AG04449 (cell line): ENCODE measurements around the gene GNB1.

Experiments used
- CTCF ChIA-PET: fragments of 350-600 bp; formaldehyde crosslinking; extraction: SDS; loops from one replicate; lab custom pipeline; 2021; ENCODE audit warnings: antibody characterized with exemption; lab: Yijun Ruan, JAX
- POLR2A ChIA-PET: fragments of 400-600, 350-600 bp; formaldehyde crosslinking; extraction: SDS; loops from one replicate; lab custom pipeline; 2020; ENCODE audit warnings: antibody characterized with exemption, inconsistent platforms; lab: Yijun Ruan, JAX
- DNase-seq: peaks from one replicate; pipeline ENCODE4 v3.0.0-alpha.2; 2010; ENCODE audit warnings: low read depth, low spot score
- H3K4me3 ChIP-seq: 2 replicates; pipeline ENCODE4 v1.5.1; 2011; ENCODE audit warnings: low read depth, mild to moderate bottlenecking, control low read depth, low read length
- CTCF ChIP-seq: IDR thresholded peaks from one replicate; pipeline ENCODE4 v1.5.1; 2011; ENCODE audit warnings: mild to moderate bottlenecking, moderate library complexity, low read length, control low read depth, inconsistent platforms; ENCODE audit not compliant: insufficient read depth; ENCODE audit errors: missing control alignments

GNB1 gene

GRCh38 chr1:1927751-1928150, 36.9 kb upstream of the GNB1 start:
- no peak for DNase-seq
- no peak for TF ChIP-seq CTCF
- CTCF ChIA-PET: no interaction called here
- POLR2A ChIA-PET: no interaction called here
- H3K4me3 ChIP-seq: no peak overlapping the region

GRCh38 chr1:1926886-1927660, 36.2 kb upstream of the GNB1 start:
- no peak for TF ChIP-seq CTCF
- ChIA-PET POLR2A (no interaction called here), CTCF (no interaction called here)
- no peak overlapping the region for H3K4me3 ChIP-seq
- DNase-seq: no peak

GRCh38 chr1:1926346-1926811, 35.5 kb upstream of the GNB1 start:
- CTCF ChIA-PET: no interaction called here
- H3K4me3 ChIP-seq: no peak overlapping the region
- no peak for TF ChIP-seq CTCF
- DNase-seq: no peak
- POLR2A ChIA-PET: no interaction called here

GRCh38 chr1:1925437-1926345, 34.8 kb upstream of the GNB1 start:
- ChIA-PET CTCF (no interaction called here), POLR2A (no interaction called here)
- no peak overlapping the region for H3K4me3 ChIP-seq
- no peak for TF ChIP-seq CTCF
- DNase-seq: no peak

GRCh38 chr1:1924849-1925248, 34.0 kb upstream of the GNB1 start:
- H3K4me3 ChIP-seq: no peak overlapping the region
- no peak for DNase-seq
- ChIA-PET CTCF (interaction anchor here (0.9 to 1.5 kb wide), 2 partner anchors 19 to 120 kb away, joined by 3 to 7 read pairs; no protein-coding TSS in a partner anchor), POLR2A (no interaction called here)
- TF ChIP-seq CTCF: no peak

- no peak for TF ChIP-seq CTCF
- H3K4me3 ChIP-seq: no peak overlapping the region
- POLR2A ChIA-PET: no interaction called here
- no peak for DNase-seq
- CTCF ChIA-PET: interaction anchor here (0.9 to 1.5 kb wide), 2 partner anchors 18 to 120 kb away, joined by 3 to 7 read pairs; no protein-coding TSS in a partner anchor
Measured at GRCh38 chr1:1924386-1924785, 33.5 kb upstream of the GNB1 start.
